GM10847 (cell line): ENCODE measurements around the gene MAST4.

Source experiments
- POLR2A ChIP-seq: IDR thresholded peaks from 2 replicates; pipeline ENCODE4 v1.6.1; 2011; ENCODE audit not compliant: insufficient read length; ENCODE audit errors: extremely low read depth

MAST4 gene

DNA sequence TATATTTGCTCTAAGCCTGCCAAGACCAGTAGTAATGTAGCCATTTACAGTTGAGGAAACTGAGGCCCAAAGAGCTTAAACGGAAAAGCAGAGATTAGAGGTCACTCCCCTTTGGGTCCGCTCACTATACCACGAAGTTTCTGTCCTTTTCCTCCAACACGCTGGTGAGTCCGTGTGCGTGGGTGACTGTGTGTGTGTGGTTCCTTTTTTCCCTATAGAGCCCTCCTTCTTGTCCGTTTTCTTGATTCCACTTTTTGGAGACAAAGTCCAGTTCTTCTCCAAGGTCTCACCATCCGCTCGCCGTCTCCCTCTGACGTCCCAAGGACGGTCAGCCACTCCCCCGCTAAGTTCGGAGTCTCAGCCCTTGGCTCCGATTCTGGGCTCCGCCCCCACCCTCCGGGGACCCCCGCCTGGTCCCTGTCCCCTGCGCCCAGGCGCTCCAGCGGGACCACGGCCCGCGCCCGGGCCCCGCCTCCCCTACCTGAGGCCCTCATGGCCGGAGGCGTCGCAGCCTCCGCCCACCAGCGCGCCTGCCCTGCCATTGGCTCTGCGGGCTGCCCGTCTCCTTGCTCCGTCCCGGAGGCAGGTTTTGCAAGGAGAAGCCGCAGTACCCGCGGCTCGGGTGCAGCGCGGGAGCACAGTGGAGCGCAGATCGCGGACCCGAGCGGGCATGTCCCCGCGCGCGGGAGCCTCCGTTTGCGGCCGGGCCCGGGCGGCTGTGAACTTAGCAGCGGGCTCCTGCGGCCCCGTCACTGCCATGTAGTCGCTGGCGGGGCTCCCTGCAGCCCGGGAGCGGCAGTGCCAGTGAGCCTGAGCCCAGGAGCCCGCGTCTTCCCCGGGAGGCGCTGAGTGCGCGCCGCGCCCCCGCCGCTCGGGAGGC, at the start of gene MAST4:
TSS of gene MAST4 (plus strand) at position 638 of the 880 bp plus-strand sequence. CDS start 263 bp downstream, outside the sequence.
- no peak for TF ChIP-seq POLR2A

DNA sequence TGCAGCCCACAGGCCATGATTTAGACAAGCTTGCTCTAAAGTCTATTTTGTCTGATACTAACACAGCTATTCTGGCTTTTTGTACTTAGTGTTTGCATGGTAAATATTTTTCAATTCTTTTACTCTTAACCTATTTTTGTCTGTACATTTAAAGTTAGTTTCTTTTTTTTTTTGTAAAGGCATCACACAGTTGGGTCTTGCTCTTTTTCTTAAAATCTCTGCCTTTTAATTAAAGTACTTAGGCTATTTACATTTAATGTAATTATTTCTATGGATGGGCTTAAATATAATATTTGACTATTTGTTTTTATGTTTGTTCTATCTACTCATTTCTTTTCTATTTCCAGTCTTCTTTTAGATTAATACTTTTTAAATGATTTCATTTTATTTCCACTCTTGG, 49.7 kb upstream of the MAST4 start:
- no peak for TF ChIP-seq POLR2A

DNA sequence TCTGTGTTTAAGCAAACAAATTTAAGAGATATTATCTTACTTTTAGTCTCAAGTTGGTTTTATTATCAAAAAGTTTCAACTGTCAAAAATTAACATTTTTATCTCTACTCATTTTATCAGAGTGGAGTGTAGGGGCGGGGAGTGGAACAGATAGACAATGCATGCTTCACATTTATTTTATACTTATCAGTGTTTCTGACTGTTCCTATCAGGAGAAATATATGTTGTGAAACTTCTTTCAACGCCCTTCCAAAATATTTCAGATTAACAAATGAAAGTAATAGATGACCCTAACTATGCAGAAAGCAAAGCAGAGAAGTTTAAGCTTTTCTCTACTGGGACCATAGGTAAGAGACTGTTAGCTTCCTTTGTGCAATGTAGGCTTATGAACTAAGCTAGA, 44.9 kb upstream of the MAST4 start:
- no peak for TF ChIP-seq POLR2A

DNA sequence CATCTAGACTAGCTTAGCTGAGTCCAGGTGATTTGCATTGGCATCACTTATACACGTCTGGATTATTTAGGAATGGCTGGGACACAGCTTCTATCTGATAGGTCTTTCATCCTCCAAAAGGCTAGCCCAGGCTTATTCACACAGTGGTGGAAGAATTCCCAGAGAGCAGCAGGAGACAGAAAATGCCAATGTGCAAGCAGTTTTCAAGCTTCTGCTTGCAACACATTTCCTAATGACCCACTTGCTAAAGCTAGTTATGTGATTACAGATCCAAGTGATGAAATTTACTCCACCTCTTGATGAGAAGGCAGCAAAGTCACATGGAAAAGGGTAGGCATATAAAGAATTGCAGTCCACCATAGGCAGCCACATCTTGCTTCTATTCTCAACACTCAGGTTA, 44.2 kb upstream of the MAST4 start:
- no peak for TF ChIP-seq POLR2A

DNA sequence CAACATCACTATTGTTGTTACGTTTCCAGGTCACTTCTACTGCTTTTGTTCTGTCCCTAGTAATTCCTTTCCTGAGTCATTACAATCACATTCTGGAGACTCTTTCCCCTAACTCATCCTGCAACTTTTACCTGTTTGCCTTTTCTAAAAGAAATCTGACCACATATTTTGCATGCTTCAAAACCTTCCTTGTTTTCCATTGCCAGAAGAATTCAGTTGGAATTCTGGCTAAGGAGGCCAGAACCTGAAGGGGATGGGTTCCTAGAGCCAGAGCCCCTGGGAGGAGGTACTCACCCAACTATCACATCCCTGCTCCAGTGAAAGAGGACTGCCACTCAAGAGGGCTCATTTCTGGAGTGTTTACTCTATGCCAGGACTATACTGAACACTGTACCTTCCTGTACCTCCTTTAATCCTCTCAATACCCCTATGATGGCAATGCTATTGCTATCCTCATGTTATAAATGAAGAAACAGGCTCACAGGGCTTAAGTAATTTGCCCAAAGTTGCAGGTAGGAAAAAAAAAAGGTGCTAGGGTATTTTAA, 42.8 kb upstream of the MAST4 start:
- TF ChIP-seq POLR2A: no peak

DNA sequence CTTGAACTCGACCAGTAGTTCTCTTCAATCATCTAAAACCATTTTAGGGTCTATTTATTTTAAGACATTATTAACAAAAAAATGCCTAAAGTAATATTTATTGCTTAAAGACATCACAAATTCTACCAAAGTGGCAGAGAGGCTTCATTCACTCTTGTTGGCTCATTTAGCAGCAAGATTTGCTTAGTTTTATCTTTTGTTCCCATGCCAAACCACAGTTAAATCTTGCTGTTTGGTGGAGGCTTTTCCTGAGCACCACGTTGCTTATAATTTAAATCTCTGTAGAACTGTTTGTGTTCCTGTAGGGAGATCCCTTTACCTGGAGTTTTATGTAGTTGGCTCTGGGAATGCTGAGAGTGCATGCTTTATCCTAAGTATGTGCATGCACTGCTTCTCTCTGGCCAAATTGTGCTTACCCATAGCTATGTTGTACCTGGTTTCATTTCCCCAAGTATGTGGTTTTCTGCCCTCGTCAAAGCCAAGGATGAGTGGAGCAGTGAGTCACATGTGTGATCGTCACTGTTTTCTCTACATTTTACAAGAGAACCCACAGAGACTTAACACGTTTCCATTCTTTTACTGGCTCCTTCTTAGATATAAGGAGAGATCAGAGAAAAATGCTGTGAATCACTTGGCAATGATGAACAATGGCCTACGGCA, 42.1 kb upstream of the MAST4 start:
- no peak for TF ChIP-seq POLR2A

DNA sequence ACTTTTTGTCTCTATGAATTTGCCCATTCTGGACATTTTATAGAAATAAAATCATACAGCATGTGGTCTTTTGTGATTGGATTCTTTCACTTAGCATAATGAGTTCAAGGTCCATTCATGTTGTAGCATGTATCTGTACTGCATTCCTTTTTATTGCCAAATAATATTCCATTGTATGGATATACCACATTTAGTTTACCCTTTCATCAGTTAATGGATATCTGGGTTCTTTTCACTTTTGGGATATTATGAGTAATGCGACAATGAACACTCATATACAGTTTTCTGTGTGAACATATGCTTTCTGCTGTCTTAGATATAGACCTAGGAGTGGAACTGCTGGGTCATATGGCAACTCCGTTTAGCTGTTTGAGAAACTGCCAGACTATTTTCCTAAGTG, 41.3 kb upstream of the MAST4 start:
- TF ChIP-seq POLR2A: no peak

DNA sequence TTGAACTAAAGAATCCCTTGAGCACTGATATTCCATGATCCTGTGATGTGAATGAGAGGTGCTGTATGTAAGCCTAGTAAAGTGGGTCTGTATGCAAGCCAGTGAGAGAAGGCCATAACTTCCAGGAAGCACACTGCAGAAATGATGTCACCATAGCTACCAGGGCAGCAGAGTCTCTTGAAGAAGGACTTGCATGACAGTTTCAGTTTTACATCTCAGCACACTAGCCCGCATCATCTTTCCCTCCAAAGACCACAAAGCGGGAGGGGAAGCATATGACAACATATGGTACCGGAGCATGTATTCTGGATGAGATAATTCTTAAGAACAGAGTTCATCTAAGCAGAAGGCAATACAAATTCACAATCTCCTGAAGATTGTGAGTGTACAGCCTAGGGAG, 37.6 kb upstream of the MAST4 start:
- TF ChIP-seq POLR2A: no peak

DNA sequence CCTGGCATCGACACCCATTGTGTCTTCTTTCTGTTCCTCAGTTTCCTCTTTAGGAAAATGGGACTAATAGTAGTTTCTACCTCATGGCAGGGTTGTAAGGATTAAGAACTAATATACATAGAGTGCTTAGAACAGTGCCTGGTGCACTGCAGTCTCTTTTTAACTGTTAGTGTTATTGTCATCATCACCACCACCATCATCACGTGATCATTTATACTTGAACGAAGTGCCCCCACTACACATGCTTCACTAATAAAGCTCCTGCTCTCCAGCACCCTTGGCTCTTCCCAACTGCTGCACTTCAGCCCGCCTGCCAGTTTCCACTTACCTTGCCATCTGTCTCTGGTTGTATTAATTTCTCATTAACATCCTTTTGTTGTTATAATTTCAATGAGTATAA, 35.8 kb upstream of the MAST4 start:
- no peak for TF ChIP-seq POLR2A

DNA sequence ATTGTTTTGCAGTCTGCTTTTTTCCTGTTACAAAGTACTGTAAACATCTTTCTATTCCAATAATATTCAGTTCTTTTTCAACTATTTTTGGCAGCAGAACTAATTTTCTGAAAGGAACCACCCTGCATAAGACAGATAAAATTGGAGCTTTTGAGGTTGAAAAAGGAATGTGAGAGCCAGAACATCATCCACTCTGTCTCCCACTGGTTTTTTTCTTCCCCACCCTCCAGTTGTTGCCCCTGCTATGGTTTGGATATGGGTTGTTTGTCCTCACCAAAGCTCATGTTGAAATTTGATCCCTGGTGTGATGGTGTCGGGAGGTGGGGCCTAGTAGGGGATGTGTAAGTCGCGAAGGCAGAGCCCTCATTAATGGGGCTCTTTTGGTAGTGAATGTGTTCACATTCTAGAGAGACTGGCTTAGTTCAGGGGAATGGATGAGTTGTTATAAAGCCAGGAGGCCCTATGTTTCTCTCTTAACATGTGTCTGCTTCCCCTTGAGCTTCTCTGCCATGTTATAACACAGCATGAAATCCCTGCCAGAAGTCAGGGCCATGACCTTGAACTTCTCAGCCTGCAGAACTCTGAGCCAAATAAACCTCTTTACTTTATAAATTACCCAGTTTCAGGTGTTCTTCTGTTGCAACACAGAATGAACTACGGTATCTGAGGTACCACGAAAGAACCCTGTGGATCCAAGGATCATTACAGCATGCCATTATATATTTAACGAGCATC, 34.8 kb upstream of the MAST4 start:
- TF ChIP-seq POLR2A: no peak

DNA sequence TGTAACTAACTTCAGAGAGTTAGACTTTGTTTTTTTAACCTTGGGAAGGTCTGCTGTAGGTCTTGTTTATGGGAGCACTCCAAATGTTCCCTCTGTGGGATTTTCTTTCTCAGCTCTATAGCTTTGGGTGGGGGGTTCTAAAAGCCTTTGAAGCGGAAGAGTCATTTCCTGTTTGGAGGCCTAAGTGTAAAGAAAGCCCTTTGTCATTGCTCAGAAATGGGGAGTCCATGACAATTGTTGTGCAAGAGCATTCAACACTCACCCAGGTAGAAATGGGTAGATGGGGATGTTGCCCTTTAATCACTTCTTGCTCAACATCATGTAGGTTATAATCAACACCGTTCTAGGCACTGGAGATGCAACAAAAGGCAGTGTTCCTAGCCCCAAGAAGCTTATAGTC, 30.3 kb upstream of the MAST4 start:
- TF ChIP-seq POLR2A: no peak

DNA sequence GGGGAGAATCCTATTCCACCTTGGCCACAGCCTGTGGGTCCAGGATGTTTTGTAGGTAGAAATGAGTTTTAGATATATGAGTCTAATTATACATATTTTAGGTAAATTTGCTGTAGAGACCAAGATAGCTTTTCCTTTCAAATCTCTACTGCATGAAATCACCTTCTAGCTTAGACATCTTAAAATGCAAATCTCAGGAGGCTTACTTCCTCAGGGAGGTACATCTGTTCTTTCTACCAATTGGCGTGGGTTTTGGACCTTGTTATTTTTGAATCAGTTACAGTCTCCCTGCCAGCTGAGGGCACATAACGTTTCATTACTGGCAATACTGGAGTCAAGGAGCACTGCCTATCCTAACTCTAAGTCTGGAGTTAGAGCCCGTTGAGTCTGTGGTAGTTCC, 28.7 kb upstream of the MAST4 start:
- TF ChIP-seq POLR2A: no peak

DNA sequence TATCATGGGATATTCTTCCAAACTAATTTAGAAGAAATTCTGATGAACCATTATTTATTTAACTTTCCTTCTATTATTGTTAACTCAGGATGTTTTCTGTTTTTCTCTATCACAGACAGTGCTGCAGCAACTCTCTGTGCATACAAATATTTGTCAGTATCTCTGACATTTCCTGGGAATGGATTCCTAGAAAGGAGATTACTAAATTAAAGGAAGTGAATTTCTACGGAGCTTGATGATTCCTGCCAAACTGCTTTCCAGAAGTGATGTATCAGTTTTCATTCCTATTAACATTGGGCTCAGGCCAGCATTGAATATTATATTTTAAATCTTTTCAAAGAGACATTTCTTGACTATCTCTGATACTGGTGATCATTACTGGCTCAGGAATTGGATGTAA, 26.0 kb upstream of the MAST4 start:
- TF ChIP-seq POLR2A: no peak

DNA sequence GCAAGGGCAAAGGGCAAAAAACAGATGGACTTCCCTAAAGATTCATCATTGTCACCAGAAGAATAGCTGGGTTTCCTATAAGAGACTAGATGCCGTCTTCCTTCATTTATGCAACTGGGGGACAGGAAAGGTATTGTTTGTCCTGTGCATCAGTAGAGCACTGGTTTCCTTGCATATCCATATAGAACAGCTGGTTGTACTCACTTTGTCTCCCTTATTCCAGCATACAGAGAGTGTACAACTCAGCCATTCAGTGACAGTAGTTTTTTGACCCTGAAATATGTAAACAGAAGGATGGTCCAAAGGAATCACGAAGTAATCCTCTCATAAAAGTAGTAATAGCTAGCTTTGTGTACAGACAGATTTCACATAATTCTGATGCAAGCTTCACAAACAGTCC, 22.5 kb upstream of the MAST4 start:
- no peak for TF ChIP-seq POLR2A

DNA sequence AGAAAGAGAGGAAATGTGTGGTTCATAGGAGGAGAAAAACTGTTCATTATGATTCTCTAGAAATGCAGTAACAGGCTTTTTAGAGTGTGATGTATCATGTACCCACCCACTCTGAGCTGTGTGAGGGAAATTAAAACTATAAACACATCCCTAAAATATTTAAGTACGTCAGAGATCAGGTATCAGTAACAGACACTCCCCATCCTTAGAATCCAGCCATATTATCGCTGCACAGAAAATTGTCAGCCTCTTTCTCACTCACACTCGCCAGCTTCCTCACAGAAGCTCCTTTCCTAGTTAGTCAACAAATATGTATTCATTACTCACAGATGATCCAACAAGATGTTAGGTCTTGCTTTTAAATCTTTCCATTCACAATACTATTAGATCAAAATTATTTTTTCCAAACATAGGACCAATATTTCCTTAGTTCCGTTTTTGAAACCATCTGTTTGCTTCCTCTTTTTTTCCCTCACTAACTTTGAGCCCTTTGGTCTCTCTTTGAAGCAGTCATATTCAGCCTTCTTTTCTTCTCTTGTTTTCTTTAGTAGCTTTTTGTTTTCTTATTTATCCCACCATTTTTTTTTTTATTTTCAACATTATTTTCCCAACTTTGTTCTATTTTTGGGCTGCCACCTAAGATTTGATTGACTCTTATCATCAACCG, 13.6 kb upstream of the MAST4 start:
- TF ChIP-seq POLR2A: no peak
